OCI-M2 (cell line): Measurements from ENCODE around the gene FRMD4B.
"Not testable (repeated sequence)": the region's sequence is repeated elsewhere in the genome, so short reads cannot be mapped to it uniquely, and the experiment has no call there.

ENCODE experiments used
- DNase-seq: peaks from one replicate; lab custom pipeline; 2025; ENCODE audit not compliant: unreplicated experiment; lab: John Stamatoyannopoulos, UW

Gene FRMD4B

GRCh38 chr3:69290430-69290829 is 95.5 kb downstream of the FRMD4B start:
- DNase-seq, result no peak

- no peak for DNase-seq
Measured at GRCh38 chr3:69290006-69290405, 95.9 kb downstream of the FRMD4B start.

DNA sequence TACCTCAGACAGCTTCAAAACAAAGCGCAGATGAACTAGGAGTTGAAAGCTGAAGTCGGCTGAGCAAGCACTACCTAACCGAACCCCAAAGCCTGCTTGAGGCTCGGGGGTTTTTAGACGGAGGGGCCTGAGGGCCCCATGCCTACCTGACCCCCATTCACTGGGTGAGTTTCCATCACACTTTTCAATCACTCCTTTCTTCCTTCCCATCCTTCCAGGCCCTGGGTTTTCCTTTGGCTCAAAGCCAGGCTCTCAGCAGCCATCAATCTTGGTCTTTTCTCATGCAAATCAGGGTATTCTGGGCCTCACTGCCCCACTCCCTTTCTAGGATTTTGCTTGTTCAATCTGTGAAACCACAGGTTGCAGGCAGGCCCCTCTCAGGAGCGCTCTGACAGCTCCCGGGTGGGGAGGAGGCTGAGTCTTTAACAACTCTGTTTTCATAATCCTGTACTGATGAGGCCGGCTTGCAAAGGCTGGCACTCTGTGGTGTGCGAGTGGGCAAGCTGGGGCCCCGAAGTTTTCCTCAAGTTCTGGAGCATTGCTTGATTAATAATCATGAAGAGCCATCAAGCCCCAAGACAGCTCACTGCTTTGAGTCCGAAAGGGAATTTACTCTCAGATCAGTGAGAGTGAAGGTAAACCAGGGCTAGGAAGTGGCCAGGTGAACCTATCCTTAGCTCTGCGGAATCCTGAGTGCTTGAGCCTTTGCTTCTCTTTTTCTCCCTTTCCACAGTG is 97.6 kb downstream of the FRMD4B start:
- no peak for DNase-seq

DNA sequence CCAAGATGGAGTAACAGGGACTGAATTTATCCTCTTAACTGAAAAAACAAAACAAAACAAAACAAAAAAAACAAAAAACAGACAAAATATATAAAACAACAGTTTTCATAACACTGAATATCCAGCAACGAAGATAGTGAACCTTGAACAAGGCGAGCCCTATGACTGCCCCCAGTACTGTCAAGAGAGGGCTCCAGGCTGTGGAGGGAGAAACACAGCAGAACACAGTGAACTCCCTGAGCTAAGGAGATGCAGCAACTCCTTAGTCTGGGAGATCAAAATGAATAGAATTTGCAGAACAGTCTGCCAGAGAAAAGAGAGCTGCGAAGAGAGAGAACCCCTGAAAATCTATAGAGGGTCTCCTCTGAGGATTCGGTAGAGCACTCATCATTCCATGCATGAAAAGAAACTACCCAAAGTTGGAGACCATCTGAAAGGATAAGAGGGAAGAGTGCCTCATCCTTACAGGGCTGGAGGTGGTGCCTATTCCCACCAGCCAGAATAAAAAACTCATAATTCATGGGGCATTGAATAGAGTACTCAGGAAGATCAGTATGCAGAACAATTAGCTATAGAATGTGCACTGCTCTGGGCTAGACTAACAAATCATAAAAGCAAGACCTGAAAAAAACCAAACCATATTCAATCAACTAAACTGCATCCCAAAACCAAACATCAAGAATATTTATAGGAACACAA is 101.8 kb downstream of the FRMD4B start:
- no peak for DNase-seq

DNA sequence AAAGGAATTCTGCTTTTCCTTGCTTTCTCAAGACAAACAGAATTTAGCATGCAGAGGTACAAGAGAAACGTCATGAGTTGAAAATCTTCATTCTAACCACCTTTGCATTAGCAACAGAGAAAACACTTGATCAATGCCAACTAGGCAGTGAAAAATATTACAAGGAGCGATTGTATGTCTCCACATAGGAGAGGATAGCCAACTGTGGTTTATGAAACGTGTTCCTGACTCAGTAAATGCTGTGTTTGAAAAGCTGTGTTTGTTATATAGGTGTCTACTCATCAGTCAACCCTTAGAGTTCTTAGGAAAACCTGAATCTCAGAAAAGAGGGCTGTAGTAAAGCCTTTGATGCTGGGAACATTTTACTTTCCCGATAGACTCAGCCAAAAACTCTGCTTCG is 102.4 kb downstream of the FRMD4B start:
- DNase-seq, result no peak

GRCh38 chr3:69282181-69282580 is 103.7 kb downstream of the FRMD4B start:
- no peak for DNase-seq

DNA sequence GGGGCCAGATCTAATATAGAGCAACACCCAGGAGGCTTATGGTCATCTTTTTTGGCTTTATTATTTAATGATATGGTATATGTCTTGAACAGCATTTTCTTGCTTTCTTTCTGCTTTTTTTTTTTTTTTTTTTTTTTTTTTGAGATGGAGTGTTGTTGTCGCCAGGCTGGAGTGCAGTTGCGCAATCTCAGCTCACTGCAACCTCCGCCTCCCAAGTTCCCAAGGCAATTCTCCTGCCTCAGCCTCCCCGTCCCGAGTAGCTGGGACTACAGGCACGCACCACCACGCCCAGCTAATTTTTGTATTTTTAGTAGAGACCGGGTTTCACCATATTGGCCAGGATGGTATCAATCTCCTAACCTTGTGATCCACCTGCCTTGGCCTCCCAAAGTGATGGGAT is 108.5 kb downstream of the FRMD4B start:
- not testable (repeated sequence) for DNase-seq

- DNase-seq, result no peak
Measured at GRCh38 chr3:69276884-69277283, 109.0 kb downstream of the FRMD4B start.

DNA sequence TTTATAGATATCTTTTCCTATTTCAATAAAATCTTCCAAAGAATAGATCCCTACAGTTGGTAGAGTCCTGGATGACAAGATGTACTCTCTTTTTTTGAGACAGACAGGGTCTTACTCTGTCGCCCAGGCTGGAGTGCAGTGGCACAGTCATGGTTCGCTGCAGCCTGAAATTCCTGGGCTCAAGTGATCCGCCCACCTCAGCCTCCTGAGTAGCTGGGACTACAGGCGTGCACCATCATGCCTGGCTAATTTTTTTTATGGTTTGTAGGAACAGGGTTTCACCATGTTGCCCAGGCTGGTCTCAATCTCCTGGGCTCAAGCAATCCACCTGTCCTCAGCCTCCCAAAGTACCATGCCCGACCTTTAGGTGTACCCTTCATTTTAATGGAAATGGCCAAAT is 109.7 kb downstream of the FRMD4B start:
- DNase-seq, result not testable (repeated sequence)

- no peak for DNase-seq
Measured at GRCh38 chr3:69273896-69274295, 112.0 kb downstream of the FRMD4B start.

- no peak for DNase-seq
Measured at GRCh38 chr3:69272556-69272955, 113.3 kb downstream of the FRMD4B start.

DNA sequence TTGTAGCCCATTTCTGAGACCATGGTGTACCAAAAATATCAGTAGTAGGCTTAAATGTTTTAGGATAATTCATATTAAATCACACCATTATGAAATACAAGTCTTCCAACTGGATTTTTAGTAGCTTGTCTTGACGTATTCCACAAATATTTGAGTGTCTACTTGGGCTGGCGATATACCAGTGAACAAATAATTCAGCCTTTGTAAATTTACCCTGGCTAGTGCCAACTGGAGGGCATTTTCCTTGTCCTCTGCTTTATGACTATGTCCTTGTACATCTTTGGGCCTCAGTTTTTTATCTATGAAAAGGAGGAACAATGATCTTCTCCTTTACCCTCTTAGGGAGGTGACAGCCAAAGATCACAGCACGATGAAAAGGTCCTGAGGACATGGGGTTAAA is 114.8 kb downstream of the FRMD4B start:
- no peak for DNase-seq

DNA sequence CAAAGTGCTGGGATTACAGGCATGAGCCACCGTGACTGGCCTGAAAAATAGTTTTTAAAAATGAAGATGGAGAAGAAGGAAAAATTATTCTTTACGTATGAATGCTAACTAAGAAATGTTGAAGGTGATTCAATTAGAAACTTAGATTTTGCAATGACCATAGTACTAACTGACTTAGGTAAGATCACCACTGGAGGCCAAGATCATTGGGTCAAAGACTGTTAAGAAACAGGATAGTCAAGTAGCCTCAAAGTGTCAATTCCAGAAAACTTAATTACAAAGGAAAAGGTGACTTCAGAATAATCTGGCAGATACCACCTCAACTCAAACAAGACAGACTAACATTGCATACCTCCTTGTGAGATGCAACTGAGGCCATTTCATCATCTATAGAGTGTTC is 119.3 kb downstream of the FRMD4B start:
- DNase-seq, result no peak

- DNase-seq, result not testable (repeated sequence)
Measured at GRCh38 chr3:69266071-69266470, 119.8 kb downstream of the FRMD4B start.

- DNase-seq, result not testable (repeated sequence)
Measured at GRCh38 chr3:69260843-69261405, 125.0 kb downstream of the FRMD4B start.

- DNase-seq, result no peak
Measured at GRCh38 chr3:69260216-69260787, 125.6 kb downstream of the FRMD4B start.

- DNase-seq, result no peak
Measured at GRCh38 chr3:69259125-69259524, 126.8 kb downstream of the FRMD4B start.

DNA sequence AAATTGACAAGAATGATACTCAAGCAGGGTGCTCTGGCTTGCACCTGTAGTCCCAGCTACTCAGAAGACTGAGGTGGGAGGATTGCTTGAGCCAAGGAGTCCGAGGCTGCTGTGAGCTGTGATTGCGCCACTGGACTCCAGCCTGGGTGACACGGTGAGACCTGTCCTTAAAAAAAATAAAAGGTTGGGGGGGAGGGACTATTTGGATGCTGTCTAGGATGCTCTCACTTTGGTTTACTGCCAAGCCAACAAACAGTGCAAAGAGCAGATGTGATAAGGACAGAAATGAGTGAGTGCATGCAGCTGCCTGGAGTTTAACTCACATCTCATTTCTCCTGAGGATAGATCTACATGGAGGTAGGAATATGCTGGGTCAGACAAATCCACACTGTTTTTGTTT is 130.0 kb downstream of the FRMD4B start:
- DNase-seq, result no peak

- no peak for DNase-seq
Measured at GRCh38 chr3:69254351-69254750, 131.5 kb downstream of the FRMD4B start.

- no peak for DNase-seq
Measured at GRCh38 chr3:69252631-69253030, 133.3 kb downstream of the FRMD4B start.

DNA sequence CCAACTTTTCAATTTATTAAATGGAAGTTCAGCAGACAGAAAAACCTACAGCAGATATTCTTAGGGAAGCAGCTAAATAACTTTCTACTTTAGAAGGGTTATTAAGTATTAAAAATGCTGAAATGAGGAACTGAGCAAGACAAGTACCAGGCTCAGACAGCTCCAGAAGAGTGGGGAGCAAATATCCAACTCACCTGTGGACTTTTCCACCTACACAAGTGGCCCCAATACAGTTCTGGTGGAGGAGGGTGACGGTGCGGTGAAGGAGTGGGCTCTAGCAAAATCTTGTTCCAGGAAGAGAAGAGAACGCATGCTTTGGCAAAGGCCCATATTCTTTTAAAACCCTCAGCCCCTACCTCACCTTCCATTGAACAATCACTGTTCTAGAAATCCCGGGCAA is 133.7 kb downstream of the FRMD4B start:
- no peak for DNase-seq
